Breast epithelium (tissue), 3 donors: ENCODE measurements around the gene PXDC1.
"Not testable (repeated sequence)": the region's sequence is repeated elsewhere in the genome, so short reads cannot be mapped to it uniquely, and the experiment has no call there.

Experiments
- POLR2A ChIP-seq: fragments of 450-650 bp; IDR thresholded peaks from one replicate; pipeline ENCODE4 v1.6.1; 2016; ENCODE audit warnings: antibody characterized with exemption, mild to moderate bottlenecking, moderate library complexity
- POLR2AphosphoS5 ChIP-seq, 3 donors: sonication (generic); formaldehyde crosslinking; IDR thresholded peaks; one replicate each; pipeline ENCODE4 v1.6.1; 2017; ENCODE audit warnings: antibody characterized with exemption in 3 of 3
- TF ChIP-seq, protein P1 (sequence below), 3 donors: fragments of 450-650 bp; IDR thresholded peaks; one replicate each; pipeline ENCODE4 v1.5.1; 2016 to 2017; ENCODE audit warnings: antibody characterized with exemption in 3 of 3, mild to moderate bottlenecking in 3 of 3, moderate library complexity in 3 of 3

DNA sequence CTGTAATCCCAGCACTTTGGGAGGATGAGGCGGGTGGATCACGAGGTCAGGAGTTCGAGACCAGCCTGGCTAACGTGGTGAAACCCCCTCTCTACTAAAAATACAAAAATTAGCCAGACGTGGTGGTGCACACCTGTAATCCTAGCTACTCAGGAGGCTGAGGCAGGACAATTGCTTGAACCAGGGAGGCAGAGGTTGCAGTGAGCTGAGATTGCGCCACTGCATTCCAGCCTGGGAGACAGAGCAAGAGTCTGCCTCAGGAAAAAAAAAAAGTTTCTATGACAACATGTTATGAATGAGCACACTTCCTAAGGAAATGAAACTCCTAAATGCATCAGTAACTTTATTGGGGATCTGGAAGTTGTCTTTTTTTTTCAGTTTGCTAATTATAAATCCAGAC, 16.0 kb upstream of the PXDC1 start:
- not testable (repeated sequence) for TF ChIP-seq POLR2A; POLR2AphosphoS5 (IDR thresholded peaks at IDR 0.05)
- TF ChIP-seq, protein P1, sequence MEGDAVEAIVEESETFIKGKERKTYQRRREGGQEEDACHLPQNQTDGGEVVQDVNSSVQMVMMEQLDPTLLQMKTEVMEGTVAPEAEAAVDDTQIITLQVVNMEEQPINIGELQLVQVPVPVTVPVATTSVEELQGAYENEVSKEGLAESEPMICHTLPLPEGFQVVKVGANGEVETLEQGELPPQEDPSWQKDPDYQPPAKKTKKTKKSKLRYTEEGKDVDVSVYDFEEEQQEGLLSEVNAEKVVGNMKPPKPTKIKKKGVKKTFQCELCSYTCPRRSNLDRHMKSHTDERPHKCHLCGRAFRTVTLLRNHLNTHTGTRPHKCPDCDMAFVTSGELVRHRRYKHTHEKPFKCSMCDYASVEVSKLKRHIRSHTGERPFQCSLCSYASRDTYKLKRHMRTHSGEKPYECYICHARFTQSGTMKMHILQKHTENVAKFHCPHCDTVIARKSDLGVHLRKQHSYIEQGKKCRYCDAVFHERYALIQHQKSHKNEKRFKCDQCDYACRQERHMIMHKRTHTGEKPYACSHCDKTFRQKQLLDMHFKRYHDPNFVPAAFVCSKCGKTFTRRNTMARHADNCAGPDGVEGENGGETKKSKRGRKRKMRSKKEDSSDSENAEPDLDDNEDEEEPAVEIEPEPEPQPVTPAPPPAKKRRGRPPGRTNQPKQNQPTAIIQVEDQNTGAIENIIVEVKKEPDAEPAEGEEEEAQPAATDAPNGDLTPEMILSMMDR (IDR thresholded peaks at IDR 0.05) = not testable (repeated sequence)
